SW480 (cell line): ENCODE results near the gene SPPL2C.
A peak's percentile ranks its signal among the peaks of the same experiment; 100 is the strongest.
"Not testable (repeated sequence)": the region's sequence is repeated elsewhere in the genome, so short reads cannot be mapped to it uniquely, and the experiment has no call there.

ENCODE experiments used
- DNase-seq: peaks from one replicate; pipeline ENCODE4 v3.0.0-alpha.2; 2016; ENCODE audit warnings: low spot score

SPPL2C gene

DNA sequence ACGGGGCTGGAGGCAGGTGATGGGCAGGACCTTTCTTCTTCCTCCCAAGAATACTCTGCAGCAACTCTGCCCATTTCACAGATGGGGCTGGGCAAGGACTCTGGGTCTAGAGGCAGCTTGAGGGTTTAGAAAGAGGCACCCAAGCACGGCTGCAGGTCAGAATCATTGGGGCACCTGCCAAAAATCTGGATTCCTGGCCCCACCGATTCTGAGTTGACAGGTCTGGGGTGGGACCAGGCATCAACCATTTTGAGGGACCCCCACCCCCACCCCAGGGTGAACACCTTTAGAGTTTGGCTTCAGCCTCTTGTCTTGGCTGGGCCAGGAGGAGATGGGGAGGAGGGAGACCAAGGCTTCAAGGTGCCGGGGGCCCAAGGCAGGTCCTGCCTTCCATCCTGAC lies 5.3 kb downstream of the SPPL2C start:
- no peak for DNase-seq

DNA sequence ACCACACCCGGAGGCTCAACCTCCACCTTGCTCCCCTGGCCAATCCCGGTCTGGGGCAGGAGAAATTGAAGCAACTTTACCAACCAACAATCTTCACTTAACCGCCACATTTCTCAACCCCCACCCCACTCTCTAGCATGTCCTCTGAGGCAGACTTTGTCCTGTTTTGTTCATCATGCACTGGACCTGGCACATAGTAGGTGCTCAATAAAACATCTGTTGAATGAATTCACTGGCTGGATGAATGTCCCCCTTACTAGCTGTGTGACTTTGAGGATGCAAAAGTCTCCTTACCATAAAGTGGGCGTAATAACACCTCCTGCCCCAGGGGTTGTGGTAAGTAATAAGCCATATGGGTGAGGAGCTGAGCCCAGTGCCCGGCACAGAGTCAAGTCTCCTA lies 5.8 kb downstream of the SPPL2C start:
- no peak for DNase-seq

DNA sequence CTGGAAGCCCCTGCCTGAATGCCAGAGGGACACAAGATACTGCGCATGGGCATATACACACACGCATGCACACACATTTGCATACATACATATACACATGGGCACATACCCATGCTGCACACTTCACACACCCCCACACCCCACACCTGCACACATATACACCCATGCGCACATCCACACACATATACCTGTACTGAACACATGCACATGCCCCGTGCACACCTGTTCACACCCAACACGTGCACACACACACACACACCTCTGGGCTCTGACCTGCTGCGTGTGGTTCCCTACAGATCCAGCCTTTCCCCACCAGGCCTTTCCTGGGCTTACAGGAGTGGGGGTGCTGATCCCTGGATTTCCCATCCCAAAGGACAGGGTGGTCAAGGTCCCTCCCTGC lies 6.3 kb downstream of the SPPL2C start:
- no peak for DNase-seq

DNA sequence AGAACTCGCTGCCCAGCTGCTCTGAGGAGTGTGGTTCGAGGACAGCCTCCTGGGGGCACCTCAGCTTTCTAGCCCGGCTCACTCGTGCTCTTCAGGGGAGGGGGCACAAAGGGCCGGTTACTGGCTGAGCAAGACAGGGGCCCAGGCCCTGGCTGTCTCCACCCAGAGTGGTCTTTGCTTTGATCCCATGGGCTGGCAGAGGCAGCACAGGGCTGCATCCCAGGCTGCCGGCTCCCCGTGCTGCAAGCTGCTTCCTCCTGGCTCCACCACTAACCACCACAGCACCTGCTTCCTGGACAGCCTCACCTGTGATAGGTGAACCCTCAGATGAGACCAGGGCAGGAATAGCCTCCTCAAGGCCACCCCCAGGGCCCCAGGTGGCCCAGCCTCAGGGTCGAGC lies 6.8 kb downstream of the SPPL2C start:
- DNase-seq, result no peak

DNA sequence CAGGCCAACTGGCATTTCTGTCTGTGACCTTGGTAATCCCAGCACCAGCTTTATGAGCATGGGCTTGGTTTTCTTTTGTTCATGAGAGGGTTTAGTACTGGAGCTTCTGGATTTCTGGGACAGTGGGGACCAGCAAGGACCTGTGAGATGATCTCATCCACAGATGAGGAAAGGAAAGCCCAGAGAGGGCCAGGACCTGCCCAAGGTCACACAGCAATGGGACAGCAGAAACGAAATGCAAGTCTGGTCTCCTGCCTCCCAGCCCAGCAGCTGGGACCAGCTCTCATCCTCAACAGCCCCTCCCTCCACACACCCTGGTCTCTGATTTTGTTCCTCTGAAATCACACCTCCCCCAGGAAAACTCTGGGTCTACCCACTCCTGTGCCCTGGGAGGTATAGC lies 7.2 kb downstream of the SPPL2C start:
- no peak for DNase-seq

DNA sequence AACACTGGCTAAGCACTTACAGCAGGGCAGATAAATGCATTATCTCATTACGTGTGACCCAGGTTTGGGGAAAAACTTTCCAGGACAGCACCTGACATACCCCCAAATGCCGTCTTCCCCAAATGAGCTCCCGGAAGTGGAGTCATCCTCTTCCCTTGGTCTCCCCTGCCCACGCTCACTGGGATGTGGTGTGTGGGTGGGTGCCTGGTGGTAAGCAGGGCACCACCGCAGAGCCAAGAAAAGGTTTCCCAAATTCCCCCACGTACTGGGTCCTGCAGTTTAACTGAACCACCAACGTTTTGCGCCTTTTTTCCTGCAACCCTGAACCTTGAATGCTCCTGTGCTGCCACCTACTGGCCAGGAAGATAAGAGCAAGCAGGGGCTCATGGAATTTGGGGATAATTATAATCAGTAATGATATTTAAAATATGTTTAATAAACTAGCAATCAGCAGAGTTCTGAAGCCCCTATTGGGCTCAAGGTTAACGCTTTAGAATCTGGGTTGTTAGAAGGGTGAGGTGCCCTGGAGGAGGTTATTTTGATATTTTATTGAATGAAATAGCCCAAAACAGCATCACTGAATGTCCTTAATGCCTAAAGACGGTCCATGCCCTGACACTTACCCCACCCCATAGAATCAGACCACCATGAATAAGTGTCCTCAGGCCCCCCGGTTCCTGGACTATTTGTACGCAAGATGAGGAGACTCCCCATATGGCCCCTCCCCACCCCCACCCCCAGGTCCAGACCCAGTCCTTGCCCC lies 8.0 kb downstream of the SPPL2C start:
- DNase-seq, result peak; percentile 60

DNA sequence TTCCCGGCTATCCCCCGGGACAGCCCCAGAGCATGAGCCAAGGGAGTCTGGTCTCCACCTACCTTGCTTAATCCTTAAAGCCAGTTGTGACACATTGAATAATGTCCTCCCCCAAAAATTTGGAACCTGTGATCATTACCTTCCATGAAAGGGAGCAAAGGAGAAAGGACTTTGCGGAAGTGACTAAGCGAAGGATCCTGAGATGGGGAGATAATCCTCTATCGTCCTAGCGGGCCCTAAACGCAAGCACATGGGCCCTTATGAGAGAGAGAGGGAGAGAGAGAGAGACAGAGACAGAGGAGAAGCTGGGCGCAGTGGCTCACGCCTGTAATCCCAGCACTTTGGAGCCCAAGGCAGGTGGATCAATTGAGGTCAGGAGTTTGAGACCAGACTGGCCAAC lies 9.5 kb downstream of the SPPL2C start:
- DNase-seq, result no peak

DNA sequence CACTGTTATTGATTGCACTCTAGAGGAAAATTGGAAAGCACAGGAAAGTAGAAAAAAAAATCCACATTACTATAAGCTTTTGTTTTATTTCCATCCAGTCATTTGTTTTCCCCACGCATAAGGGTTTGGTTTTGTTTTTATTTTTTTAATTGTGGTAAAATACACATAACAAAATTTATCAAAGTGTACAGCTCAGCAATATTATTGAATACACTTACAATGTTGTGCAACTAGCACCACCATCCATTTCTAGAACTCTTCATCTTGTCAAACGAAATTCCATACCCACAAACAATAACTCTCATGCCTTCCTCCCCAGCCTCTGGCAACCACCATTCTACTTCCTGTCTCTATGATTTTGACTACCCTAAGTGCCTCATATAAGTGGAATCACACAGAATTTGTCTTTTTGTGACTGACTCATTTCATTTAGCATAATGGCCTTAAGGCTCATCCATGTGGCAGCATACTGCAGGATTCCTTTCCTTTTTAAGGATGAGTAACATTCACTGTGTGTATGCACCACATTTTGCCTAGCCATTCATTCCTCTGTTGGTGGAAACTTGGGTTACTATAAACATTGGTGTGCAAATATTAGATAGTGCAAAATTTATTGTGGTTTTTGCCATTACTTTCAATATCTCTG lies 11.1 kb downstream of the SPPL2C start:
- no peak for DNase-seq

DNA sequence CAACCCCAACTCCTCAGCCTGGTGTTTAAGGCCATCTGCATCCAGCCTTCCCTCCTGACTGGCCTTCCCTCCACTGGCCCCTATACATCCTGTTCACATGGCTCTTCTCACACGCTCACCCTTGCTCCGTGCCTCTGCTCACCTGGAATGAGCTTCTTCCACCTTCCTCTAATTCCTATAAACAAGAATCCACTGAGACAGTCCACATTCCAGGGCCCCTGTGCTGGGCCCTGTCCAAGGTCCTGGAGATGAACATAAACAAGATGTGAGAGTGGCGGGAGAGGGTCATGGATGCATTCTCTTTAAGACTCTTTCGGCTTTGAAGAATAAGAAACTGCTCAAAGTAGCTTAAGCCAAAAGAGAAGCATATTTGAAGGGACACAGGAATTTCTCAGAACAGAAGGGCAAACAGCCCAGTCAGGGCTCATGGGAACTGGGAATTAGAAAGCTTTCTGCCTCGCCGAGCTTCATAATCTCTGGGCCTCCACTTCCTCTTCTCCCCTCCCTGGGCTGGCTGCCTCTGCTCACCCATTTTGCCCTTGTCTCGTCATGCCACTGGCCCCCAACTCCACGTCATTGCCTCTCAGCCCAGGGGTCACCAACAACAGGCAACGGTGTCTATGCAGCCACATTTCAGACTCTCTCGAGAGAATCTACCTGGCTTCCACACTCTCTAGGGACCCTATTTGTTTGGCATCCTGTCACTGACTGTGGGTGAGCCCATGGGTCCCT lies 13.5 kb downstream of the SPPL2C start:
- DNase-seq, result peak; percentile 33

DNA sequence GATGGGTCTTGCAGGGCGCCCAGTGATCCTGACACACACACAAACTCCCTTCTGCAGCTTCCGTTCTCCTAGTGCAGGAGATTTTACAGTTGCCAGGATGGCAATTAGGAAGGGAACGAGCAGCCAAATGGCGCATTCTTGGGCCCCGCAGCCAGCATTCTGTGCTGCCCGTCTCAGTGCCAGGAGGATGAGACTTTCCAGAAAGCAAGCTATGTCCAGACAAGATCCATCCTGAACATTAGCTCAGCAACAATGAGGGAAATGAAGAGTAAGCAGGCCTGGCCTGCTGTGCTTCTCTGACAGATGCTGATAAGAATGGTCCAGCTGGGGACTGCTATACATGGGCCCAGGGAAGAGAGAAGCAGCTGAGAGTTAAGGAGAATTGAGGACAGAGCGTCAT lies 16.5 kb downstream of the SPPL2C start:
- DNase-seq, result no peak

DNA sequence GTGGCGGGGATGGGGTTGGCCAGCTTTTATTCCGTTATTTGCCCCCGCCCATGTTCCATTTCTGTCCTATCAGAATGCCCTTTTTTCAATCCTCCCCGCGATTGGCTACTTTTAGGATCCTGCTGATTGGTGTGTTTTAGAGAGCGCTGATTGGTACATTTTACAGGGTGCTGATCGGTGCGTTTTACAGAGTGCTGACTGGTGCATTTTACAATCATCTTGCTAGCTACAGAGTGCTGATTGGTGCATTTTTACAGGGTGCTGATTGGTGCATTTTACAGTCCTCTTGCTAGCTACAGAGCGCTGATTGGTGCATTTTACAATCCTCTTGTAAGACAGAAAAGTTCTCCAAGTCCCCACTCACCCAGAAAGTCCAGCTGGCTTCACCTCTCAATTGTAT lies 17.4 kb downstream of the SPPL2C start:
- not testable (repeated sequence) for DNase-seq

DNA sequence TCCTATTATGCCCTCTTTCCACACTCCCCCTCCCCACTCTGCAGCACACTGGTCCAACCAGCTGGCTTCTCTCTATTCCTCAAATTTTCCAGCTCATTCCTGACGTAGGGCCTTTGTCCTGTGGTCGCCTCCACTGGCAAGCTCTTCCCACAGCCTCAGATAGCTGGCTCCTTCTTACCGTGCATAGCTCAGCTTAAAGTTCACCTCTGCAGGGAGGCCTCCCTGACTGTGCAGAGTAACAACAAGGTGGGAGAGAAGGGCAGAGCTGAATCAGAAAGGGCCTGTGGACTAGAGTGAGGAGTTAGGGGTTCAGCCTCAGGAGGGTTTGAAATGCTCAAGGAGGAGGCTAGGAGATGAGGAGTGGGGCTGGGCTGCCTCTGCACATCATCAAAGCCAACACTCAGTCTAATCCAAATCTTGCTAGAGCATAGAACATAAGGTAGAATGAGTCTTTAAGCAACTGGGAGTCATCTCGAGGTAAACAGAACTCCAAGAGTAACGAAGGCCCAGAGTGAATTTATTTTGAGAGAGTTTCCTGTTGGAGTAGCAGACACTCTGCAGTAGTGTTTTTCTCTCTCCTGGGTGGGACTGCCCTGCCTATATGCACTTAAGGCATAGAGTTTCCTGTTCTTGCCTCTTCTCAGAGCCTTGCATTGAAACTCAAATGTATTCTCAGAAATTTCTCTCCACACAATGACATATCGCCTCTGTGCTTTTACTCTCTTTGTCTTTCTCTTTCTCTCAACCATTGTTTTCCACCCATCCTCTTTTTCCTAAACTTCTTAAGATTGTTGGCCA lies 19.4 kb downstream of the SPPL2C start:
- no peak for DNase-seq

DNA sequence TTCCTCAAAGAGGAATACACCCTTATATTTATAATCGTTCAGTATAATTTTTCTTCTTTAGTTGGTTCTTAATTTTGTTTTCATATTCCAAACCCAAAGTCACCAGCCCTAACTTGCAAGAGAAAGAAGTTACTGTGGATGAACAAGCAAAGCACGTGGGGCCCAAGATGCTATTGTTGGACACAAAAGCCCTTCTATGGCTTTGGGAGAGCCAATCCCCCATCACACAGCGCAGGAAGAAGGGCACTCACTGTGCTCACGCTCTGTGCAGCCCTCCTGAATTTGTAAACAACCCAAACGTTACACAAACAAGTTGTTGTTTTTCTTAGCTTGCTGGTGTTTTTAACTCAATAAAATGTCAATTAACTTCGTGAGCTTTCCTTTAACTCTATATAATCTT lies 22.5 kb downstream of the SPPL2C start:
- no peak for DNase-seq

DNA sequence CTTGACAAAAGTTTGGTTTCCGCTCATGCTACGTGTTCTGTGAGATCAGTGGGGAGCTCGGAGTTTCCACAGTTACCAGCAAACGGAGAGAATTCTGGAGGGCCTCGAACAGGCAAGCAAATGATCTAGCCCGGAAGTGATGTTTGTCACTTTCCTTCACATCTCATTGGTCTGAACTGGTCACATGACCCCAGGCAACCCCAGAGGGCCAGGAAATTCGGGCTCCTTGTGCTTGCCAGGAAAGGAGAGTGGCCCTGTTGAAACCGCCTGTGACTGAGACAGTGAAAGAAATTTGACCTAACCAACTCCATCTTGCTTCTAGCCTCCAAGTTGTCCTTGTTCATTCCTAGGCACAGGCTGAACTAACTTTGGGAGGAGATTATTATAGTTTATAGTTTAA lies 23.0 kb downstream of the SPPL2C start:
- no peak for DNase-seq

DNA sequence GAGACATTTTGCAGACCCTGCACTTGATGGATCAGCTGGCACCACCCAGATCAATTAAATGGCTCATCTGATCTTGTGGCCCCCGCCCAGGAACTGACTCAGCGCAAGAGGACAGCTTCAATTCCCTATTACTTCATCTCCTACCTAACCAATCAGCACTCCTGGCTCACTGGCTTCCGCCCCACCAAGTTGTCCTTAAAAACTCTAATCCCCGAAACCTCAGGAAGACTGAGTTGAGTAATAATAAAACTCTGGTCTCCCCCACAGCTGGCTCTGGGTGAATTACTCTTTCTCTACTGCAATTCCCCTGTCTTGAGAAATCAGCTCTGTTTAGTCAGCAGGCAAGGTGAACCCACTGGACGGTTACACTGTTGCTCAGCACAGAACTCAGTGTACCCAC lies 23.6 kb downstream of the SPPL2C start:
- DNase-seq, result no peak

DNA sequence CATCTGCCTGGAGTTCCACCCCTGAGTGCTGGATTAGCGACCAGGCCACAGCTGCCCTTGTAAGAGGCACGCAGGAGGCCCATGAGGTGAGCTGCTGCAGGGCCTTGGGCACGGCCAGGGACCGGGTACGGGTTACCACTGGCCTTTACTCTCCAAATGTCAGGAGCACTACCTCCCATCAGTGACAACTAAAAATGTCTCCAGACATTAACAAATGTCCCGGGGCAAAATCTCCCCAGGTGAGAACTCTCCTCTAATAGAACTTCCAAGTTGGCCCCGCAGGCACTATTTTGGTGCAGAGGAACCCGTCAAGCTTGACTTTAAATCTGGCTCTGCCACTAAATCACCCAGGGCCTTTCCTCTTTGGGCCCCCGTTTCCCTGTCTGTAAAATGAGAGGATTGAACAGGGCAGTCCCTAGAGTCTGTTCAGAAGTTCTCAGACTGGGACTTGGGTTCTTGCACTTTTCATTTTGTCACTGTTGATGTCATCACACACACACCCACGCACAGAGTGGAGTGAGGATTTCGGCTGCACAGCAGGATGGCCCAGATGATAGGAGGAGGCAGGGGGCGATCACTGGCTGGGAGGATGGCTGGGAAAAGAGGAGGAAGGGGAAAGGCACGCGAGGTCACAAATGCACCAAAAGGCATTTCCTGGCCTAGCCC lies 25.1 kb downstream of the SPPL2C start:
- DNase-seq, result no peak

DNA sequence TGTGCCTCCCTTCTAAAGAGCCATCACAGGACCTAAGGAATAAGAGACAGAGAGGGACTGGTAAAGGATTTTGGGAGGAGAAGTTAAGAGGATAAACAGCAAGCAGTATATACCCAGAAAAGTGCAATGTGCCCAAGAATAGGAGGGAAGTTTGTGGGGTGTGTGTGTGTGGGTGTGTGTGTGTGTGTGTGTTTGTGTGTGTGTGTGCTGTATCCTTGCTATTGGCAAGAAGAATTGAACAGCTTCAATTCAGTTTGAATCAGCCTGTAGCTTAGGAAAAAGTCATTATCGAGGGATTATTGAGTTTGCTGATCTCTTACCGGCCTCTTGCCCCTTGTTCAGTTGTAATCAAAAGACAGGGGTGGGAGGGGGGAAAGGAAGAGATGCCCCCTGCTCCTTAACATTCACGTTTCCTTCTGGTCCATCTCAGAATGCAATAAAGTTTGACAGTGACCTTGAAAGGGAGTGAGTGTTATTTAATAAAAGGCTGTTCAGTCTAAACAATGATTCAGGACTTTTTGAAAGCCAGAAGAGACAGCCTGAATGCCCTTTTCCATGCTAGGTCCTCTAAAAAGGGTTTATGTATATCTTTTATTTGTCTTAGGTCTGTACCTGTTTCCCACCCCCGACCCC lies 25.8 kb downstream of the SPPL2C start:
- no peak for DNase-seq

DNA sequence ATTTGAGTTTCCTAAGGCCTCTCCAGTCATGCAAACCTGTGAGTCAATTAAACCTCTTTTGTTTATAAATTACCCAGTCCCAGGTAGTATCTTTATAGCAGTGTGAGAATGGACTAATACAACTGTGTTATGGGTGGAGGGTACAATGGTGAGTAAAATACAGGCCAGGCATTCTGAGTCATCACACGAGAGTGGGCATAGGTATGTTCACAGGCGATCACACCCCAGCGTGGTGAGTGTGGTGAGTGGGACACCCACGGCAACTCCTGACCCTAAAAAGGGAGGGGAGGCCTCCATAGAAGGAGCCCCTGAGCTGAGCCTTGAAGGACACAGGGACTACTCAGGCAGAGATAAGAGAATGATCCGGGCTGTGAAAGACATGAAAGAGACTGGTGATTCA lies 27.0 kb downstream of the SPPL2C start:
- no peak for DNase-seq

DNA sequence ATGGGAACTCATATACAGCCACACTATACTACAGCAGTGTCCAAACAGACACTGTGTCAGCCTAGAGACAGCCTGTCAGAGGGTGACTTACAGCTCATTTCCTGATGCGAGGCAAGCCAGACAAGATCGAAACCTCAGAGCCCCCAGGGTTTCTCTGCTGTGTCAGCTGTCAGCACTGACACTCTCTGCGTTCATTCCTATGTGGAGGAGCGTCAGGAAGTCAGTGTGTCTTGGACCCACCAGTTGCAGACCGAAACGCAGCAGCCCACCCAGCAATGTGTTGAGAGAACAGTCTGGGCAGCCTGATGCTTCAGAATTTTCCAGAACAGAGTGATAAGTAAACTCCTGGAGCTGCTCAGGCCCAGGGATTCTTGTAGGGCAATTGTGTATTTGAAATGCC lies 29.0 kb downstream of the SPPL2C start:
- no peak for DNase-seq

DNA sequence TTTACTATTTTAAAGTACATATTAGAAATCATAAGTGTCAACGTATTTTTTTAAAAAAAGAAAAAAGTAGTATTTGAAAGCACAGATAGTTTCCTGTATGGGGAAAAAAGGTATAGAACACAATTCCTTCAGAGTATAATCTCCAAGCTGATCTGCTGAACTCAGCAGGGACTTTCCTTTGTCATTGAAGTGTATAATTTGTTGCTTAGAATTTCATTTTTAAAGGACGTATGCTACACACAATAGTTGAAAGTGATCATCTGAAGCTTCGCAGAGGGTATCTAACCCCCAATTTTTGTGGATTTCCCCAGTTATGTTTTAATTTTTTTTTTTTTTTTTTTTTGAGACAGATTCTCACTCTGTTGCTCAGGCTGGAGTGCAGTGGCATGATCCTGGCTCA lies 29.5 kb downstream of the SPPL2C start:
- no peak for DNase-seq

DNA sequence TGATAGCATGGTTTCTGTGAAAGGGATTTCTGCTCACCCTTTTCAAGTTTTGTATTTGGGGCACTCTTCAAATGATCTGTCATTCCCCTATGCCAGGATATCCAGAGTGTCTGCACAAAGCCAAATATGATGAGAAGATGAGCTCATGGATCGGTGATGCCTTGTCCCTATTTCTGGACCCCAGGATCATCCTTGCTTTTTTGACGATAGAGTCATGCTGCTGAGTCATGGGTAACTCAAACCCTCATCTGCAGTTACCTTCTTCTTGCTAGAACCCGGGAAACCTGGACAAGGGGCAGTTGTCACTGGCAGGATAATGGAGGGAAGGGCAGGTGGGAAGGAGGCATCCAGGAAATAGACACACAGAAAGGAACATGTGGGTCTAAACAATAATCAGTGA lies 31.9 kb downstream of the SPPL2C start:
- DNase-seq, result no peak

DNA sequence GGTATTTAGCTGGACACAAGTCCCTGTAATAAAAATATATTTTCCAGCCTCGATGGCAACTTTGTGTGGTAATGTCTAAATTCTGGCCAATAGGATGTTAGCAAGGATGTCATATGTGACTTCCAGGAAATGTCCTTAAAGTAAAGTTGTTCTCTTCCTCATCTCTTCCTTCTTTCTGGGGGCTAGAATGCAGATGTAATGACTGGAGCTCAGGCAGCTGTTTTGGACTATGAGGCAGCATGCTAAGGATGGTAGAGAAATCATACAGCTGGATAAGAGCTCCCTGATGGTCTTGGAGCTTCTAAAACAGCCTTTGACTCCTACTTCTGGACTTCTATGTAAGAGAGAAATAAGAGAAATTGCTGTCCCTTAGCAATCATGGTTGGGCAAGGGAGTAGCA lies 32.8 kb downstream of the SPPL2C start:
- DNase-seq, result no peak
